Neural progenitor cell (in vitro differentiated cells): ENCODE data around the gene ZIC4. TPM values are rescaled to one million over a fixed set of nuclear protein-coding genes. Genes with fewer than 3 reads are reported as not detected.

ENCODE experiments used
- DNase-seq: peaks from one replicate; pipeline ENCODE4 v3.0.0-alpha.2; 2016; ENCODE audit warnings: low spot score
- H2AFZ ChIP-seq: fragments of 200-600 bp; sonication (generic); replicated peaks from 2 replicates; pipeline ENCODE4 v1.6.1; 2016; ENCODE audit warnings: antibody characterized with exemption
- H3F3A ChIP-seq: fragments of 200-600 bp; sonication (generic); 2 replicates; pipeline ENCODE4 v1.6.1; 2016; ENCODE audit warnings: antibody characterized with exemption, low read depth
- H3K27ac ChIP-seq: fragments of 200-600 bp; sonication (generic); 2 replicates; pipeline ENCODE4 v1.5.1; 2016; ENCODE audit warnings: mild to moderate bottlenecking
- H3K27me3 ChIP-seq: fragments of 200-600 bp; sonication (generic); 2 replicates; pipeline ENCODE4 v1.6.1; 2016; ENCODE audit warnings: mild to moderate bottlenecking, moderate library complexity
- H3K36me3 ChIP-seq: fragments of 200-600 bp; sonication (generic); 2 replicates; pipeline ENCODE4 v1.5.1; 2016
- H3K4me1 ChIP-seq: fragments of 200-600 bp; sonication (generic); 2 replicates; pipeline ENCODE4 v1.6.1; 2016; ENCODE audit warnings: mixed run types
- H3K4me2 ChIP-seq: fragments of 200-600 bp; sonication (generic); 2 replicates; pipeline ENCODE4 v1.6.1; 2016
- H3K4me3 ChIP-seq: fragments of 200-600 bp; sonication (generic); 2 replicates; pipeline ENCODE4 v1.5.1; 2016
- H3K79me2 ChIP-seq: fragments of 200-600 bp; sonication (generic); 2 replicates; pipeline ENCODE4 v1.6.1; 2016; ENCODE audit warnings: low read depth
- H3K9ac ChIP-seq: fragments of 200-600 bp; sonication (generic); 2 replicates; pipeline ENCODE4 v1.6.1; 2016
- H3K9me3 ChIP-seq: fragments of 200-600 bp; sonication (generic); 2 replicates; pipeline ENCODE4 v1.5.1; 2016; ENCODE audit warnings: low read depth
- H4K20me1 ChIP-seq: fragments of 200-600 bp; sonication (generic); 2 replicates; pipeline ENCODE4 v1.6.1; 2016; ENCODE audit warnings: low read depth
- H3K27ac Mint-ChIP-seq: 3 replicates; pipeline ENCODE4 v1.8.0; 2021; ENCODE audit warnings: mixed read lengths
- H3K27me3 Mint-ChIP-seq: 2 replicates; pipeline ENCODE4 v1.8.0; 2022; ENCODE audit warnings: low read depth, mild to moderate bottlenecking, inconsistent platforms, moderate library complexity, mixed read lengths; ENCODE audit not compliant: insufficient read depth
- H3K36me3 Mint-ChIP-seq: 3 replicates; pipeline ENCODE4 v1.8.0; 2021; ENCODE audit warnings: mixed read lengths
- H3K4me1 Mint-ChIP-seq: 3 replicates; pipeline ENCODE4 v1.8.0; 2021; ENCODE audit warnings: mixed read lengths
- H3K4me3 Mint-ChIP-seq: 3 replicates; pipeline ENCODE4 v1.8.0; 2021; ENCODE audit warnings: mild to moderate bottlenecking, moderate library complexity, mixed read lengths
- H3K9me3 Mint-ChIP-seq: 3 replicates; pipeline ENCODE4 v1.8.0; 2020; ENCODE audit warnings: mixed read lengths
- CTCF ChIP-seq: fragments of 200-600 bp; sonication (generic); IDR thresholded peaks from 2 replicates; pipeline ENCODE4 v1.5.1; 2017; ENCODE audit warnings: antibody characterized with exemption, mild to moderate bottlenecking
- EZH2 ChIP-seq: fragments of 200-600 bp; sonication (generic); IDR thresholded peaks from 2 replicates; pipeline ENCODE4 v1.6.1; 2017; ENCODE audit warnings: antibody characterized with exemption, mild to moderate bottlenecking, moderate library complexity
- EZH2phosphoT487 ChIP-seq: fragments of 200-600 bp; sonication (generic); IDR thresholded peaks from 2 replicates; pipeline ENCODE4 v1.6.1; 2017; ENCODE audit warnings: antibody characterized with exemption
- total RNA-seq: library from RNA; depleted of rRNA; stranded (reverse); fragments of >200 nt; gene quantifications from 2 replicates; pipeline ENCODE4 v1.2.3, GENCODE V29; 2015; ENCODE audit warnings: low replicate concordance

Gene ZIC4
- total RNA-seq, 1 donor from 2014 or later, result 0.64 TPM

DNA sequence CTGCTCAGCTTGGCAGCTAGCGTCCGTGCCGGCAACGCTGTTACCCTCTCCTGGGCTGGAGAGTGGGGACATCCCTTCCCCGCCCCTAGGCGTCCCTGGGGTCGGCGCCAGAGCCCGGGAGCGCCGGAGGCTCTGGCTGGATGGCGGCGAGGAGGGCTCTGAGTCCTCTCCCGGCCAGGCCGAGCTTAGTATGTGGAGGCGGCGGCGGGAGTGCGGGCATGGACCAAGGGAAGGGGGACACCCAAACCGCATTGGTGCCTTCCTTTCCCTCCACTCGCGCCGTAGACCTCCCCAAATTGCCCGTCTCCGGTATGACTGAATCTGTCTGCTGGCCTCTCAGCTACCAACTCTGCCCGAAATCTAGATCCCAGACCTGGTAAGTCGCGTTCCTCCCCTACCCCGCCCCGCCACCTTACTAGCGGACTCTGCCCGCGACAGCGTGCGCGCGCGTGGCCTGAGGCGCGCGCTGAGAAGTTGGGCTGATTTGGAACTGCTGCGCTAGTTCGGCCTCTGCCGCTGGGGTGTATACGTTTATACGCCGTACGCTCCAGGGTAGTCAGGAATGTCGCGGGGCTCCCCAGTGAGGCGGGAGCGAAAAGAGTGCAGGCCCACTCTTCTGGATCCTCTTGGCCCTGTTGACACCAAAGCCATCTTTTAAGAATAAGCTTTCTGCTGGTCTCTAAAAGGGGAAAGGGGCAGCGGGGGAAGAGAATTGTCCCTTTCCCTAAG lies 15.0 kb upstream of the ZIC4 start:
- Mint-ChIP-seq H3K27me3 (peaks cover 21% of the 10 kb centered on the region), H3K9me3 (no peaks in the 10 kb centered on the region), H3K4me1 (peaks cover 82% of the 10 kb centered on the region), H3K36me3 (peaks cover 9% of the 10 kb centered on the region), H3K27ac (peak overlapping the region; percentile 97), H3K4me3 (peak overlapping the region; percentile 99)
- Histone ChIP-seq H3K27ac (no peak overlapping the region), H3K4me1 (peaks cover 17% of the 10 kb centered on the region), H3K9ac (no peak overlapping the region), H2AFZ (no peak overlapping the region), H3K4me3 (peak overlapping the region; percentile 52), H4K20me1 (peaks cover 70% of the 10 kb centered on the region), H3K4me2 (peak overlapping the region; percentile 85), H3K27me3 (peaks cover 100% of the 10 kb centered on the region), H3K9me3 (no peaks in the 10 kb centered on the region), H3K36me3 (no peaks in the 10 kb centered on the region), H3K79me2 (no peaks in the 10 kb centered on the region), H3F3A (peaks cover 35% of the 10 kb centered on the region)
- peak; percentile 82 for DNase-seq
- TF ChIP-seq EZH2phosphoT487, result peak; percentile 79
- peak; percentile 62 for TF ChIP-seq EZH2
- no peak for TF ChIP-seq CTCF

GRCh38 chr3:147420353-147421183 lies 14.2 kb upstream of the ZIC4 start:
- Histone ChIP-seq H4K20me1 (peaks cover 74% of the 10 kb centered on the region), H3K36me3 (no peaks in the 10 kb centered on the region), H3K9me3 (no peaks in the 10 kb centered on the region), H3K4me1 (peaks cover 17% of the 10 kb centered on the region), H3K79me2 (no peaks in the 10 kb centered on the region), H3K9ac (no peak overlapping the region), H3K4me2 (peak overlapping the region; percentile 85), H3K4me3 (peak overlapping the region; percentile 52), H3K27ac (no peak overlapping the region), H3F3A (peaks cover 37% of the 10 kb centered on the region), H3K27me3 (peaks cover 100% of the 10 kb centered on the region), H2AFZ (no peak overlapping the region)
- DNase-seq, result peak; percentile 15
- peaks cover 16% of the 10 kb centered on the region for H3K36me3 Mint-ChIP-seq
- peak overlapping the region; percentile 90 for H3K27ac Mint-ChIP-seq
- H3K27me3 Mint-ChIP-seq, result peaks cover 21% of the 10 kb centered on the region
- H3K9me3 Mint-ChIP-seq, result no peaks in the 10 kb centered on the region
- peak; percentile 71 for TF ChIP-seq EZH2phosphoT487
- peak; percentile 25 for TF ChIP-seq EZH2
- no peak for TF ChIP-seq CTCF
- H3K4me3 Mint-ChIP-seq, result peak overlapping the region; percentile 99
- peaks cover 86% of the 10 kb centered on the region for H3K4me1 Mint-ChIP-seq

DNA sequence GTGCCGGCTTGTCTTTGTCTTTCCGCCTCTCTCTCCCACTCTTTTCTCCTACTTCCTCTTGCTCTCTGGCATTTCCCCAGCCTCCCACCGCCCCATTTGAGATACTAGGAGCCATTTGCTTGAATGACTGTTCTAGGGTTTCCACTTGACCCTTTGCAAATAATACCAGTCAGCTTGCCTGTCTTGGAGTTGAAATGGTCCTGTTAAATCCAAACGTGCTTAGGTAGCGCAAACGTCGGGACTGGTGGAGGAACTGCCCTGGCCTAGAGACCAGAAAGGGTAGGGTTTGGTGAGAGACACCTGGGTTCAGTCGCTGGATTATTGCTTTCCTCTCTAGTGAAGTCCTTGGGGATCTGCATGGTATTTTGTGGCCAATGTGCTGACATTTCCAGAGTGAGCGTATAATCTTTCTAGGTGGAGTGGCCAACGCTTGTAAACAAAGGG lies 13.5 kb upstream of the ZIC4 start:
- no peaks in the 10 kb centered on the region for H3K9me3 Mint-ChIP-seq
- peak overlapping the region; percentile 99 for H3K4me3 Mint-ChIP-seq
- peaks cover 86% of the 10 kb centered on the region for H3K4me1 Mint-ChIP-seq
- H3K4me2 ChIP-seq, result peak overlapping the region; percentile 84
- H3K27ac Mint-ChIP-seq, result peak overlapping the region; percentile 90
- TF ChIP-seq EZH2phosphoT487 (peak; percentile 2), CTCF (no peak), EZH2 (peak; percentile 30)
- no peaks in the 10 kb centered on the region for H3K36me3 ChIP-seq
- H3K36me3 Mint-ChIP-seq, result peaks cover 23% of the 10 kb centered on the region
- DNase-seq, result peak; percentile 17
- H3K27me3 ChIP-seq, result peaks cover 100% of the 10 kb centered on the region
- H3F3A ChIP-seq, result peaks cover 42% of the 10 kb centered on the region
- H2AFZ ChIP-seq, result no peak overlapping the region
- H3K4me1 ChIP-seq, result peaks cover 15% of the 10 kb centered on the region
- no peak overlapping the region for H3K27ac ChIP-seq
- peaks cover 23% of the 10 kb centered on the region for H3K27me3 Mint-ChIP-seq
- no peak overlapping the region for H3K9ac ChIP-seq
- peak overlapping the region; percentile 44 for H3K4me3 ChIP-seq
- no peaks in the 10 kb centered on the region for H3K9me3 ChIP-seq
- no peaks in the 10 kb centered on the region for H3K79me2 ChIP-seq
- H4K20me1 ChIP-seq, result peaks cover 77% of the 10 kb centered on the region
